HL-60 (cell line): ENCODE results near the gene PLCD1.

Experiments used
- CTCF ChIP-seq: IDR thresholded peaks from one replicate; pipeline ENCODE4 v1.5.1; 2011; ENCODE audit warnings: low read length, control low read depth, inconsistent platforms; ENCODE audit not compliant: insufficient read depth
- POLR2AphosphoS5 ChIP-seq: IDR thresholded peaks from 2 replicates; pipeline ENCODE4 v1.6.1; 2012; ENCODE audit warnings: low read depth
- REST ChIP-seq: IDR thresholded peaks from 2 replicates; pipeline ENCODE4 v1.6.1; 2012; ENCODE audit warnings: low read depth; ENCODE audit not compliant: insufficient replicate concordance

- TF ChIP-seq CTCF (no peak), POLR2AphosphoS5 (no peak), REST (no peak)
Observed at GRCh38 chr3:38019658-38020341, 9.6 kb downstream of the PLCD1 start.
